ENCODE measurements around the gene FERMT3. TPM values are rescaled to one million over a fixed set of nuclear protein-coding genes. Genes with fewer than 3 reads are reported as not detected.

The FERMT3 gene
- total and polyA plus RNA-seq, 4 donors, result 3.4 to 47.2 (median 9.7) TPM

DNA sequence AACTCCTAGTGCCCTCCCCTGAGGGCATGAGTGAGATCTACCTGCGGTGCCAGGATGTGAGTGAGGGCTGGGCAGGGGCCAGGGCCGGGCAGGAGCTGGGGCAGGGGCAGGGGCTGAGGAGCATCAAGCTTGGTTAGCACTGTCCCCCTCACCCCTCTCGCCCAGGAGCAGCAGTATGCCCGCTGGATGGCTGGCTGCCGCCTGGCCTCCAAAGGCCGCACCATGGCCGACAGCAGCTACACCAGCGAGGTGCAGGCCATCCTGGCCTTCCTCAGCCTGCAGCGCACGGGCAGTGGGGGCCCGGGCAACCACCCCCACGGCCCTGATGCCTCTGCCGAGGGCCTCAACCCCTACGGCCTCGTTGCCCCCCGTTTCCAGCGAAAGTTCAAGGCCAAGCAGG, 13.8 kb downstream of the FERMT3 start:
- DNase-seq (ENCODE audit: low spot score), result no peak
- H3K4me3 ChIP-seq (ENCODE audit: low read depth in 1 of 3, low read length in 3 of 3), result no peak overlapping the region
- H3K4me1 ChIP-seq (ENCODE audit: control insufficient read depth in 4 of 4, insufficient read depth in 4 of 4, low read length in 3 of 4), result peaks cover 9 to 22% (median 18%) of the 10 kb centered on the region in 4 donors
- H3K36me3 ChIP-seq (ENCODE audit: control insufficient read depth in 4 of 4, insufficient read depth in 3 of 4, low read depth in 1 of 4, low read length in 3 of 4), result peaks cover 0 to 24% (median 9%) of the 10 kb centered on the region in 4 donors
- TF ChIP-seq, protein P1, sequence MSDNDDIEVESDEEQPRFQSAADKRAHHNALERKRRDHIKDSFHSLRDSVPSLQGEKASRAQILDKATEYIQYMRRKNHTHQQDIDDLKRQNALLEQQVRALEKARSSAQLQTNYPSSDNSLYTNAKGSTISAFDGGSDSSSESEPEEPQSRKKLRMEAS (IDR thresholded peaks at IDR 0.05), result no peak
- TF ChIP-seq, protein P2, sequence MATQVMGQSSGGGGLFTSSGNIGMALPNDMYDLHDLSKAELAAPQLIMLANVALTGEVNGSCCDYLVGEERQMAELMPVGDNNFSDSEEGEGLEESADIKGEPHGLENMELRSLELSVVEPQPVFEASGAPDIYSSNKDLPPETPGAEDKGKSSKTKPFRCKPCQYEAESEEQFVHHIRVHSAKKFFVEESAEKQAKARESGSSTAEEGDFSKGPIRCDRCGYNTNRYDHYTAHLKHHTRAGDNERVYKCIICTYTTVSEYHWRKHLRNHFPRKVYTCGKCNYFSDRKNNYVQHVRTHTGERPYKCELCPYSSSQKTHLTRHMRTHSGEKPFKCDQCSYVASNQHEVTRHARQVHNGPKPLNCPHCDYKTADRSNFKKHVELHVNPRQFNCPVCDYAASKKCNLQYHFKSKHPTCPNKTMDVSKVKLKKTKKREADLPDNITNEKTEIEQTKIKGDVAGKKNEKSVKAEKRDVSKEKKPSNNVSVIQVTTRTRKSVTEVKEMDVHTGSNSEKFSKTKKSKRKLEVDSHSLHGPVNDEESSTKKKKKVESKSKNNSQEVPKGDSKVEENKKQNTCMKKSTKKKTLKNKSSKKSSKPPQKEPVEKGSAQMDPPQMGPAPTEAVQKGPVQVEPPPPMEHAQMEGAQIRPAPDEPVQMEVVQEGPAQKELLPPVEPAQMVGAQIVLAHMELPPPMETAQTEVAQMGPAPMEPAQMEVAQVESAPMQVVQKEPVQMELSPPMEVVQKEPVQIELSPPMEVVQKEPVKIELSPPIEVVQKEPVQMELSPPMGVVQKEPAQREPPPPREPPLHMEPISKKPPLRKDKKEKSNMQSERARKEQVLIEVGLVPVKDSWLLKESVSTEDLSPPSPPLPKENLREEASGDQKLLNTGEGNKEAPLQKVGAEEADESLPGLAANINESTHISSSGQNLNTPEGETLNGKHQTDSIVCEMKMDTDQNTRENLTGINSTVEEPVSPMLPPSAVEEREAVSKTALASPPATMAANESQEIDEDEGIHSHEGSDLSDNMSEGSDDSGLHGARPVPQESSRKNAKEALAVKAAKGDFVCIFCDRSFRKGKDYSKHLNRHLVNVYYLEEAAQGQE (IDR thresholded peaks at IDR 0.05), result no peak
- TF ChIP-seq YY1 (IDR thresholded peaks at IDR 0.05) (no peak), RXRA (IDR thresholded peaks at IDR 0.05) (no peak), FOXA2 (IDR thresholded peaks at IDR 0.05) (no peak)
- TF ChIP-seq, protein P3, sequence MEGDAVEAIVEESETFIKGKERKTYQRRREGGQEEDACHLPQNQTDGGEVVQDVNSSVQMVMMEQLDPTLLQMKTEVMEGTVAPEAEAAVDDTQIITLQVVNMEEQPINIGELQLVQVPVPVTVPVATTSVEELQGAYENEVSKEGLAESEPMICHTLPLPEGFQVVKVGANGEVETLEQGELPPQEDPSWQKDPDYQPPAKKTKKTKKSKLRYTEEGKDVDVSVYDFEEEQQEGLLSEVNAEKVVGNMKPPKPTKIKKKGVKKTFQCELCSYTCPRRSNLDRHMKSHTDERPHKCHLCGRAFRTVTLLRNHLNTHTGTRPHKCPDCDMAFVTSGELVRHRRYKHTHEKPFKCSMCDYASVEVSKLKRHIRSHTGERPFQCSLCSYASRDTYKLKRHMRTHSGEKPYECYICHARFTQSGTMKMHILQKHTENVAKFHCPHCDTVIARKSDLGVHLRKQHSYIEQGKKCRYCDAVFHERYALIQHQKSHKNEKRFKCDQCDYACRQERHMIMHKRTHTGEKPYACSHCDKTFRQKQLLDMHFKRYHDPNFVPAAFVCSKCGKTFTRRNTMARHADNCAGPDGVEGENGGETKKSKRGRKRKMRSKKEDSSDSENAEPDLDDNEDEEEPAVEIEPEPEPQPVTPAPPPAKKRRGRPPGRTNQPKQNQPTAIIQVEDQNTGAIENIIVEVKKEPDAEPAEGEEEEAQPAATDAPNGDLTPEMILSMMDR (IDR thresholded peaks at IDR 0.05; ENCODE audit: low read depth, low read length, missing input control), result no peak
- TF ChIP-seq, protein P4, sequence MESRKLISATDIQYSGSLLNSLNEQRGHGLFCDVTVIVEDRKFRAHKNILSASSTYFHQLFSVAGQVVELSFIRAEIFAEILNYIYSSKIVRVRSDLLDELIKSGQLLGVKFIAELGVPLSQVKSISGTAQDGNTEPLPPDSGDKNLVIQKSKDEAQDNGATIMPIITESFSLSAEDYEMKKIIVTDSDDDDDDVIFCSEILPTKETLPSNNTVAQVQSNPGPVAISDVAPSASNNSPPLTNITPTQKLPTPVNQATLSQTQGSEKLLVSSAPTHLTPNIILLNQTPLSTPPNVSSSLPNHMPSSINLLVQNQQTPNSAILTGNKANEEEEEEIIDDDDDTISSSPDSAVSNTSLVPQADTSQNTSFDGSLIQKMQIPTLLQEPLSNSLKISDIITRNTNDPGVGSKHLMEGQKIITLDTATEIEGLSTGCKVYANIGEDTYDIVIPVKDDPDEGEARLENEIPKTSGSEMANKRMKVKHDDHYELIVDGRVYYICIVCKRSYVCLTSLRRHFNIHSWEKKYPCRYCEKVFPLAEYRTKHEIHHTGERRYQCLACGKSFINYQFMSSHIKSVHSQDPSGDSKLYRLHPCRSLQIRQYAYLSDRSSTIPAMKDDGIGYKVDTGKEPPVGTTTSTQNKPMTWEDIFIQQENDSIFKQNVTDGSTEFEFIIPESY (IDR thresholded peaks at IDR 0.05), result no peak
- H3K9ac ChIP-seq (ENCODE audit: low read depth in 1 of 2, low read length in 2 of 2), result no peak overlapping the region
- H3K27me3 ChIP-seq (ENCODE audit: control insufficient read depth in 4 of 4, insufficient read depth in 4 of 4, low read length in 3 of 4), result no peaks in the 10 kb centered on the region
- H3K27ac ChIP-seq (ENCODE audit: low read depth in 1 of 2, low read length in 2 of 2), result no peak overlapping the region
- H3K9me3 ChIP-seq (ENCODE audit: control insufficient read depth in 4 of 4, low read length in 3 of 4), result no peaks in the 10 kb centered on the region
- 95% methylated on average over 17 of the region's 17 CpGs for WGBS

DNA sequence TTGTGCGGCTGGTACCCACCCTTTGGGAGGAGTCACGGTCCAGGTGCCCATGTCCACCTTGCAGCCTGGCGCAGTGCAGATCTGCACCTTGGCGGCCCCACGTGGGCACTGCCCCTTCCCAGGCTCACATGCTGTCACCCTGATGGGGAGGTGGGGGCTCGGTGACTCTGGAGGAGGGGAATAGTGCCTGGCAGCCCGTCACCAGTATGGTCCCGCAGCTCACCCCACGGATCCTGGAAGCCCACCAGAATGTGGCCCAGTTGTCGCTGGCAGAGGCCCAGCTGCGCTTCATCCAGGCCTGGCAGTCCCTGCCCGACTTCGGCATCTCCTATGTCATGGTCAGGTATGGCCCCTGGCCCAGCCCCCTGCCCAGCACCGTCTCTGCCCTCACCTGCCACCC, 14.3 kb downstream of the FERMT3 start:
- Histone ChIP-seq H3K27me3 (ENCODE audit: control insufficient read depth in 4 of 4, insufficient read depth in 4 of 4, low read length in 3 of 4) (no peaks in the 10 kb centered on the region), H3K9ac (ENCODE audit: low read depth in 1 of 2, low read length in 2 of 2) (no peak overlapping the region), H3K27ac (ENCODE audit: low read depth in 1 of 2, low read length in 2 of 2) (no peak overlapping the region), H3K4me1 (ENCODE audit: control insufficient read depth in 4 of 4, insufficient read depth in 4 of 4, low read length in 3 of 4) (peaks cover 12 to 27% (median 22%) of the 10 kb centered on the region in 4 donors), H3K9me3 (ENCODE audit: control insufficient read depth in 4 of 4, low read length in 3 of 4) (no peaks in the 10 kb centered on the region), H3K36me3 (ENCODE audit: control insufficient read depth in 4 of 4, insufficient read depth in 3 of 4, low read depth in 1 of 4, low read length in 3 of 4) (peaks cover 0 to 24% (median 9%) of the 10 kb centered on the region in 4 donors), H3K4me3 (ENCODE audit: low read depth in 1 of 3, low read length in 3 of 3) (no peak overlapping the region)
- WGBS, result 94% methylated on average over 14 of the region's 14 CpGs
- no peak for DNase-seq (ENCODE audit: low spot score)
- TF ChIP-seq TAF1 (conservative IDR thresholded peaks at IDR 0.05) (no peak), FOXA2 (IDR thresholded peaks at IDR 0.05) (no peak), RAD21 (IDR thresholded peaks at IDR 0.05) (no peak), RXRA (IDR thresholded peaks at IDR 0.05) (no peak), HNF4G (IDR thresholded peaks at IDR 0.05) (no peak), FOXA1 (IDR thresholded peaks at IDR 0.05) (no peak), GABPA (IDR thresholded peaks at IDR 0.05 in 1 of 2, conservative IDR thresholded peaks at IDR 0.05 in 1 of 2) (no peak), NR2F2 (IDR thresholded peaks at IDR 0.05) (no peak), HNF4A (conservative IDR thresholded peaks at IDR 0.05) (no peak)
- TF ChIP-seq, protein P3 (IDR thresholded peaks at IDR 0.05; ENCODE audit: low read depth, low read length, missing input control), result no peak
- TF ChIP-seq, protein P5, sequence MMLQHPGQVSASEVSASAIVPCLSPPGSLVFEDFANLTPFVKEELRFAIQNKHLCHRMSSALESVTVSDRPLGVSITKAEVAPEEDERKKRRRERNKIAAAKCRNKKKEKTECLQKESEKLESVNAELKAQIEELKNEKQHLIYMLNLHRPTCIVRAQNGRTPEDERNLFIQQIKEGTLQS (IDR thresholded peaks at IDR 0.05), result no peak
- TF ChIP-seq, protein P4 (IDR thresholded peaks at IDR 0.05), result no peak
- TF ChIP-seq, protein P2 (IDR thresholded peaks at IDR 0.05), result no peak
